Hindlimb muscle (tissue), 1 donor: Measurements from ENCODE around the gene DCT. TPM values are rescaled to one million over a fixed set of nuclear protein-coding genes. Genes with fewer than 3 reads are reported as not detected.
"Not testable (repeated sequence)": the region's sequence is repeated elsewhere in the genome, so short reads cannot be mapped to it uniquely, and the experiment has no call there.

Source experiments
- DNase-seq: peaks from one replicate; pipeline ENCODE4 v3.0.0-alpha.2; 2013
- polyA plus RNA-seq: library from polyadenylated mRNA; unstranded; fragments of 120-200 nt; gene quantifications from one replicate; pipeline ENCODE4 v1.2.1, GENCODE V29; 2013; ENCODE audit not compliant: insufficient read length

Gene DCT
- polyA plus RNA-seq: 0.74 TPM

DNA sequence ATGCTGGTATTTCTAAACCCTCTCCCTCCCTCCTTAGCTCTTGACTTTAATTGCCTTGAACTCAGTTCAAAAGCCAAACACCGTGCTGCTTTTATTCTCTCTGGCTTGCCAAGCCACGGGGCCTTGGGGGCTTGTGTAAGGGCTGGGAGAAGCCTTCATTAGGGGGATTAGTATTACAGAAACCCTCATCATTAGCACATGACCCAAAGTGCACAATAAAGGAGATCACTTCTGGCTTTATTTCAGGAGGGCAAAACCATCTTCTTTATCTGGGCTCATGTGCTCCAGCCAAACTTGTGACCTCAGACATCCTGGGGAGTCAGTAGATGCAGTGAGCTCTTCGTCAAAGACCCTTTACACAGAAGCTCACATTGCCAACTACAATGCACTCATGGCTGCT lies at the start of gene DCT:
TSS of gene DCT (minus strand) at position 67 of the 400 bp plus-strand sequence. CDS start 427 bp downstream, outside the sequence.
- DNase-seq: no peak

- DNase-seq: not testable (repeated sequence)
Measured at GRCh38 chr13:94526956-94527355, 47.5 kb upstream of the DCT start.

GRCh38 chr13:94525781-94526180 lies 46.3 kb upstream of the DCT start:
- DNase-seq: no peak

GRCh38 chr13:94524407-94524806 lies 44.9 kb upstream of the DCT start:
- DNase-seq: no peak

DNA sequence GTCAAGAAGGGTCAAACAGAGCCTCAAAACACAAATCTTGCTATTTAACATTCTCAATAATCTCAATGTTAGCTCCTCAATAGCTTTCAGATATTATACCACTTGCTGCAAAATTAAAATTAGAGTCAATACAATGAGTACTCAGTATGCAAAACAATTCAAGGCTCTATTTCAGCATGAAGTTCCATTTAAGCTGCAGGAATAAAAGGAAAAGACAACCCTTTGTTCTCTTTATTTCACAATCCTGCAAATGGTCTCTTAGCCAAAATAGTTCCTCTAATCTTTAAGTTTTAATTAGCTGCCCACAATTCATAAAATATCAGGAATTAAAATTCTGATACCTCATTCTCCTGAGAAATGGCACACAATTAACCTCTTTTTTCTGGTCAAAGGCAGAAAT lies 40.5 kb upstream of the DCT start:
- no peak for DNase-seq

- DNase-seq: no peak
Measured at GRCh38 chr13:94516456-94516855, 37.0 kb upstream of the DCT start.

DNA sequence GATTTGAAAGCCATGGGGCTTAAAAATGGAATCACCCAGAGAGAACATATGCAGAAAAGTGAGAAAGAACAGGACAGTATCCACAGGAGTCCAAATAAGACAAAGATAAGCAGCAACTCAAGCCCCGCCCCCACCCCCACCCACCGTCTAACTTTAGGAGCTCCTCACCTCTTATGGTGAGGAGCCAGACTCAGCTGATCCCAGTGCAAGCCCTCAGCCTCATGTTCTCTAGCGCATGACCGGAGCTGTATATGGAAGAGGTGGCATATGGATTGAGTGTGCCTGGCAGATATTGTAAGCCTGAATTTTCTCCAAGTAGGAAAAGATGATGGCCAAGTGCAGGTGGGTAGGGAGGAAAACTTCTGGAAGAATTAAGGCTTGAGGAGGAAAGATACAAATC lies 36.4 kb upstream of the DCT start:
- DNase-seq: no peak

- no peak for DNase-seq
Measured at GRCh38 chr13:94515374-94515773, 35.9 kb upstream of the DCT start.

- DNase-seq: no peak
Measured at GRCh38 chr13:94513026-94513425, 33.5 kb upstream of the DCT start.

- no peak for DNase-seq
Measured at GRCh38 chr13:94505730-94506129, 26.2 kb upstream of the DCT start.

DNA sequence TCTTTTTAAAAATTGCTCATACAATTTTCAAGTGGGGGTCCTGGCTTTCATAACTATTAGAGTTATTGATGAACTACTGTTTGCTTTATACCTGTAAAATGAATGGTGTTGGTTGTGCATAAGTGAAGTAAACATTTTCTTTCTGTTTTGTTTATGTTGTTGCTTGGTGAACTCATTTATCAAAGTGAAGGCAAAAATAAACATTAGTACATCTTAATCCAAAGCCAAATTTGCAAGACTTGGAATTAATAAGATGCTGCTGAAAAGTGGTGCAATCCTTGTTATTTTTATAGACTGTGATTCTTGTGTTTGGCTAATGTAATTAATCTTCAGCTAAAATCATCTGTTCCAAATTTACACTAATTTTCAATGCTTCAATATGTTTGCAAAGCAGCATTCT lies 24.4 kb upstream of the DCT start:
- DNase-seq: no peak

DNA sequence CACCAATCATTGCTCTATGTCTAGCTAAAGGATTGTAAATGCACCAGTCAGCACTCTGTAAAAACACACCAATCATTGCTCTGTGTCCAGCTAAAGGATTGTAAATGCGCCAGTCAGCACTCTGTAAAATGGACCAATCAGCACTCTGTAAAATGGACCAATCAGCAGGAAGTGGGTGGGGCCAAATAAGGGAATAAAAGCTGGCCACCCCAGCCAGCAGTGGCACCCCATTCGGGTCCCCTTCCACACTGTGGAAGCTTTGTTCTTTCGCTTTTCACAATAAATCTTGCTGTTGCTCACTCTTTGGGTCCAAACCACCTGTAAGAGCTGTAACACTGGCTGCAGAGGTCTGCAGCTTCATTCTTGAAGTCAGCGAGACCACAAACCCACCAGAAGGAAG lies 19.3 kb upstream of the DCT start:
- DNase-seq: not testable (repeated sequence)

- no peak for DNase-seq
Measured at GRCh38 chr13:94495806-94496205, 16.3 kb upstream of the DCT start.

DNA sequence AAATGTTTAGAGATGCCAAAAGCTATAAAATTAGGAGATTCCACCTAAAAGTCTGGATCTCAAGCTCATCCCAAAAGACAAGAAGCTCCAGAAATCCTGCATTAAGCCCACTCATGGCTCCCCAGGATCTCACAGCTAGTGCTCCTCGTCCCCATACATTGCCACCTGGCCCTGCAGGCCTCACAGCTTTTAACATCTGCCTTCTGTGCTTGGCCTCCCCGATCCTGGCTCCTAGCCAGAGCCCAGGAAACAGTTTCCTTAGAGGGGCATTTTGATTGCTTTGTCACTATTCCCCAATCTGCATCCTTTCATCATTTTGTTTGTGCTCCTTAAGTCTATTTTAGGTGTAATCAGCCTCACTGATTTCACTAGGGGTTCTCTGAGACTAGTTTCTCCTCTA lies 14.5 kb upstream of the DCT start:
- no peak for DNase-seq

- no peak for DNase-seq
Measured at GRCh38 chr13:94487043-94487442, 7.6 kb upstream of the DCT start.

GRCh38 chr13:94483970-94484369 lies 4.5 kb upstream of the DCT start:
- DNase-seq: peak; percentile 54

DNA sequence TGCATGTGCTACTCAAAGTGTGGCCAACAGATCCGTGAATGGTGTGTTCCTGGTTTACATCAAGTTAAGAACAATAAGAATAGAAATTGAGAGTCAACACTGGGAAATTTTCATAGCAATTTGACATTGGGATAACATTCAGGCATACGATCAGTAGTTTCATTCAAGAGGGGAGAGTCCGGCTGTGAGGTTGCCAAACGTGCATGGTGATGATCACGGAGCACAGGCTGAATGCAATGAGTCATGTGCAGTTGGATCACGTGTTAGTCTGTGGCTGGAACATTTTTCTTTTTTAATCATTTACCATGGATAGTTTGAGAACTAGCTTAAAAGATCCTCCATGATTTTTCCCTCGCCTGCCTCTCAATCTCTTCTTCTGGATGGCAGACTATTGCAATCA lies 2.5 kb upstream of the DCT start:
- DNase-seq: peak; percentile 3

- DNase-seq: peak; percentile 49
Measured at GRCh38 chr13:94480672-94481145, 1.2 kb upstream of the DCT start.

DNA sequence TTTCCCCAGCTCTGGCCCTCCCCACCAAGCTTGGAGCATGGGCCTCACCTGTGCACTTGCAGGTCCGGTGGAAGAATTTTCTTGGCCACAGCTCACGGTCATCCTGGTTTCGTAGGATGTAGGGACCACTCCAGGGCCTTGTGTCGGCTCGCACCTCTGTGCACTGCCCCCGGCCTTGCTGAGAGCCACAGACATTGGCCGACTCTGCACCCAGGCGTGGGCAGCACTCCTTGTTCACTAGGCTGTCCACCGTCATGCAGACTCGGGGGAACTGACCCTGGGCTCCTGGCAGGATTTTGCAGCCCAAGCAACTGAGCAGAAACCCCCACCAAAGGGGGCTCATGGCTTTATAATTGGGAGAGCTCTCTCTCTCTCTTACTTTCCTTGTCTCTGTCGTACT lies 569 bp downstream of the DCT start:
- no peak for DNase-seq

GRCh38 chr13:94470126-94470525 lies 9.4 kb downstream of the DCT start:
- DNase-seq: no peak

- no peak for DNase-seq
Measured at GRCh38 chr13:94464771-94465170, 14.7 kb downstream of the DCT start.

GRCh38 chr13:94462670-94463069 lies 16.8 kb downstream of the DCT start:
- DNase-seq: no peak

DNA sequence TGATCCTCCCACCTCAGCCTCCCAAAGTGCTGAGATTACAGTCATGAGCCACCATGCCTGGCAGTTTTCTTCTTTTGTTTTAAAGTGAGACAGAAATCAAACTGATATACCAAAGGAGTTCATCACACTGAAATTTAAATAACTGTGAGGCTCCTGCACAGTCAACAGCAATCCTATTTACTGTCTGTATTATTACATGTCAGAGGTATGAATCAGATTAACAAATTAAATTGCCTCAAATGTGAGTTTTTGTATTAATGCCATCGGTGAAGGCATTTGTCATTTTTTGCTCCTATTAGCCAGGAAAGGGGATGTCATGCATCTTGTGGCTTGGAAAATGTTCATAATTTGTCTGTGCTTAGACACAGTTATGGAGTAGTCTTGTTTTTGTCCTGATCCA lies 20.4 kb downstream of the DCT start:
- DNase-seq: no peak

DNA sequence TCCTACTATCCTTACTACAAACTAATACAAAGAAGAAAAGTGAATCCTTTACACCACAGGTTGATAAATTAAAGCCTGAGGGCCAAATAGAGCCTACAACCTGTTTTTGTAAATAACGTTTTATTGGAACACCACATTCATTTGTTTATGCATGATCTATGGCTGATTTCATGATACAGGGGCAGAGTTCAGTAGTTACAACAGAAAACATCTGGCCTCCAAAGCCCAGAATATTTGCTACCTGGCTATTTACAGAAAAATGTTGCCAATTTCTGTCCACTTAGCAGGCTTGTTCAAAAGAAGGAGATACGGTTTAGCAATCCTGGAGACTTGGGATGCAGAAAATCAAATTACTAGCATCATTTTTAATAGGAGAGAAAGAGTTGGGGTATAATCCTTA lies 24.1 kb downstream of the DCT start:
- no peak for DNase-seq

DNA sequence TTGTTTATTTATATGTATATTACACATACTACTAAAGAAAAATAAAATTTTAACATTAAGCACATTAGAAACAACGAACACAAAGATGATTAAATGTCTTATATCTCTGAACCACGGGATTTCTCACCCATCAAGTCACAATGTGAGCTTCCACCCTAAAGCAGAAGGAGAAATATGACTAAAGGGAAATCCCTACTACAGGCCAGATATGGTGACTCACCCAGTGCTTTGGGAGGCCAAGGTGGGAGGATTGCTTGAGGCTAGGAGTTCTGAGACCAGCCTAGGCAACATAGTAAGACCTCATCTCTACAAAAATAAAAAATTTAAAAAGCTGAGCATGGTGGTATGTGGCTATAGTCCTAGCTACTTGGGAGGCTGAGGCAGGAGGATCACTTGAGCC lies 24.6 kb downstream of the DCT start:
- no peak for DNase-seq

GRCh38 chr13:94454334-94454733 lies 25.1 kb downstream of the DCT start:
- no peak for DNase-seq
